OCI-LY1 (cell line): ENCODE measurements around the gene FGGY.

Experiments used
- H2AFZ ChIP-seq: fragments of 200-600 bp; sonication (generic), shearing (Covaris generic); 2 replicates; pipeline ENCODE4 v1.6.0; 2014; ENCODE audit warnings: antibody characterized with exemption, mild to moderate bottlenecking, low read length
- H3F3A ChIP-seq: fragments of 200-600 bp; sonication (generic), shearing (Covaris generic); 2 replicates; pipeline ENCODE4 v1.6.0; 2014; ENCODE audit warnings: mild to moderate bottlenecking, antibody characterized with exemption, low read length, moderate library complexity; ENCODE audit not compliant: insufficient read depth
- H3K27ac ChIP-seq: fragments of 200-600 bp; sonication (generic); 2 replicates; pipeline ENCODE4 v1.5.1; 2014; ENCODE audit warnings: low read length, mixed run types, mild to moderate bottlenecking, low read depth; ENCODE audit not compliant: poor library complexity, severe bottlenecking
- H3K27me3 ChIP-seq: fragments of 200-600 bp; sonication (generic); 2 replicates; pipeline ENCODE4 v1.6.0; 2014; ENCODE audit warnings: antibody characterized with exemption, mild to moderate bottlenecking, low read length, moderate library complexity; ENCODE audit not compliant: insufficient read depth
- H3K36me3 ChIP-seq: fragments of 200-600 bp; sonication (generic); 2 replicates; pipeline ENCODE4 v1.6.1; 2014; ENCODE audit warnings: mild to moderate bottlenecking, antibody characterized with exemption, low read length, moderate library complexity, mixed read lengths; ENCODE audit not compliant: insufficient read depth
- H3K4me1 ChIP-seq: fragments of 200-600 bp; sonication (generic); 2 replicates; pipeline ENCODE4 v1.5.1; 2014; ENCODE audit warnings: mild to moderate bottlenecking, low read length, moderate library complexity; ENCODE audit not compliant: insufficient read depth, severe bottlenecking
- H3K4me2 ChIP-seq: fragments of 200-600 bp; sonication (generic), shearing (Covaris generic); 2 replicates; pipeline ENCODE4 v1.6.1; 2014; ENCODE audit warnings: low read length
- H3K4me3 ChIP-seq: fragments of 200-600 bp; sonication (generic); 2 replicates; pipeline ENCODE4 v1.5.1; 2014; ENCODE audit warnings: low read length, low read depth, mild to moderate bottlenecking, mixed read lengths; ENCODE audit not compliant: poor library complexity, severe bottlenecking
- H3K79me2 ChIP-seq: fragments of 200-600 bp; shearing (Covaris generic); 2 replicates; pipeline ENCODE4 v1.6.1; 2016; ENCODE audit warnings: mixed run types, low read length, mixed read lengths; ENCODE audit not compliant: insufficient read depth
- H3K9ac ChIP-seq: fragments of 200-600 bp; sonication (generic), shearing (Covaris generic); 2 replicates; pipeline ENCODE4 v1.6.1; 2014; ENCODE audit warnings: mild to moderate bottlenecking, low read length, mixed read lengths
- H3K9me2 ChIP-seq: fragments of 200-600 bp; sonication (generic), shearing (Covaris generic); 2 replicates; pipeline ENCODE4 v1.6.1; 2014; ENCODE audit warnings: low read depth, mild to moderate bottlenecking, low read length, mixed read lengths
- H3K9me3 ChIP-seq: fragments of 200-600 bp; shearing (Covaris generic); 2 replicates; pipeline ENCODE4 v1.6.1; 2014; ENCODE audit warnings: low read length, mixed read lengths
- H4K20me1 ChIP-seq: fragments of 200-600 bp; sonication (generic), shearing (Covaris generic); 2 replicates; pipeline ENCODE4 v1.6.0; 2016; ENCODE audit warnings: mild to moderate bottlenecking, low read length; ENCODE audit not compliant: insufficient read depth
- CTCF ChIP-seq: fragments of 200-600 bp; sonication (generic), shearing (Covaris generic); IDR thresholded peaks from 2 replicates; pipeline ENCODE4 v1.5.1; 2017; ENCODE audit warnings: mild to moderate bottlenecking, antibody characterized with exemption, low read length, moderate library complexity, mixed read lengths
- EZH2 ChIP-seq: fragments of 200-600 bp; sonication (generic), shearing (Covaris generic); IDR thresholded peaks from 2 replicates; pipeline ENCODE4 v1.8.0; 2017; ENCODE audit warnings: borderline replicate concordance, mixed run types, mild to moderate bottlenecking, antibody characterized with exemption, low read length, moderate library complexity, mixed read lengths

The FGGY gene

DNA sequence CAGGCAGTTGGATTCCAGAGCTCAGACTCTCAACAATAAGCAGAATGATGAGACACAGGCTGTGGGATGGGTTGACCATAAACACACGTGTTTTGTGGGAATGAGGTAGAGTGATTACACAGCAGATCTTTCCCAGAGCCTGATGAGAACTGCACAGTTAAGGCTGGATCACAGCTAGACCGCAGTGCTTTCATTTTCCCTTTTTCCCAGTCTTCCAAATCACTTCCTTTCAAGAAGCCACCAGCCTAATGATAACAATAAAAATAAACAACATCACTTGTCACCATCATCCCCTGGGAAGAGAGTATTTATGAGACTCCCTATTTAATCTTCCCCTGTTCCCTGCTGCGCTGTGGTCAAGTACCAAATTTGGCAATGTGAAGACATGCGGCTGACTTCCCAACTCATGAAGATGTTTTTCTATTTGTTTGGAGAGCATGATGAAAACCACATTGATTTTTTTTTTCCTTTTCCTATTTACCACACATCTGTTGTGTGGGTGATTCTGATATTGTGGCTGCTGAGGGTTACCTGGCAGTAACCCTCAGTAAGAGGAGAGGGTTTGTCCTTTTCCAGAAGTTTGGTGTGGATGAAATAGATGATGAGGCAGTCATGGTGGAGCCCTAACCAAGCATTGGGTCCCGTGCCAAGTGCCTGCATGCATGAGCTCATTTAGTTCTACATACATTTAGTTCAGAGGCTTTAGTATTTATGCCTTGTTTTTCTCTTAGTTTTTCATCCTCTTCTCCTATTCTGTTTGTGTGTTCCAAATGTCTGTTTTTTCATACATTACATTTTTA, 268.9 kb downstream of the FGGY start:
- Histone ChIP-seq H3K9ac (no peak overlapping the region), H3K79me2 (no peaks in the 10 kb centered on the region), H3K4me3 (no peak overlapping the region), H3K27me3 (no peaks in the 10 kb centered on the region), H3K9me2 (no peaks in the 10 kb centered on the region), H3F3A (no peaks in the 10 kb centered on the region), H3K4me2 (no peak overlapping the region), H3K27ac (no peak overlapping the region), H3K4me1 (no peaks in the 10 kb centered on the region), H4K20me1 (no peaks in the 10 kb centered on the region), H3K36me3 (no peaks in the 10 kb centered on the region), H3K9me3 (no peaks in the 10 kb centered on the region), H2AFZ (no peak overlapping the region)
- TF ChIP-seq CTCF (no peak), EZH2 (no peak)

DNA sequence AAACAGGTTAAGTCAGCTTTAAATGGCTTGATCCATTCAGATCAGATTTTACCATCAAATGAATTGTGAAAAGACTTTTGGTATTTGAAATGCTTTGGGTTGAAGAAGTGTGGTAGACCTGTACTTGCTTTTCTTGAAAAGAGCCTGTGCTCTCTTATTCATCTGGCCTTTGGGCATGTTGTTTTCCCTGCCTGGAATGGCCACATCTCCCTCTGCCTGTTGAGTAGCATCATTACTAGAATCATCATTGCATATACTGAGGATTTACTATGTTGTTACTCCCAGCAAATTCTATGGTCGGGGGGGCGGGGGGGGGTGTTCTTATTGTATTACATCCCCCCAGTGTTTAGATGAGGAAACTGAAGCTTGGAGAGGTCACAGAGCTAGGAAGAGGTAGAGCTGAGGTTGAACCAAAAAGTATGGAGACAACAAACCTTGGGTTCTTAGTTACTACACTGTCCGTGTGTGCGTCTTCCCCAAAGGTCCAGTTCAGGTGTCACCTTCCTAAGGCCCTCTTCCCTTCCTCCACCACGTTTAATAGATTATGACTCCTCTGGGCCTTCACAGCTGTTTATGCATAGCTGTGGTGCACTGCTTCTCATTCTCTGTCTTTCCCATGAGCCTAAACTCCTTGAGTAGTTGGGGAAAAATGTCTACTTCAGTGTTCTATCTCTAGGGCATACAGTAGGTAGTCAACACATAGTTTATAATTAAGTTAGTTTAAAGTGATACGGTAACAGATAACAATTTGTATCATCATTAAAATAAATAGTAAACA, 271.5 kb downstream of the FGGY start:
- Histone ChIP-seq H3K4me1 (no peaks in the 10 kb centered on the region), H3K4me2 (no peak overlapping the region), H3K36me3 (no peaks in the 10 kb centered on the region)

DNA sequence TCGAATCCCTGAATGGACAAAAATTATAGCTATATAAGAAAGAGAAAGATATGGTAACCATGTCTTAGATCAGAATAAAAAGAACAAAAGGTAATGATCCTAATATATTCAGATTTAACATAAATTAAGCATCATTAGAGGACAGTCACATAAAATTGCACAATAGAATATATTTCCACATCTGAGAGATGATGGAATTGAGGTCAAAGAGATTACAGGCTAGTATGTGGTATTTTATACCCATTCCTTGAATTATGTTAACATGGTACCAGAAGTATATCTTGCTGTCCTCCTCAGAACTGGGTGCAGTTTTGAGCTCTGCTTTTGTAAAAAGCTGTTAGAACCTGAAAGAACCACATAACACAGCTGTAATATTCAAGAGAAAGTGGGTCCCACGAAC, 272.3 kb downstream of the FGGY start:
- H3K4me3 ChIP-seq: no peak overlapping the region
- H3K27ac ChIP-seq: no peak overlapping the region
- no peaks in the 10 kb centered on the region for H3K36me3 ChIP-seq

More for the DNA sequence above, 271.5 kb downstream of the FGGY start:
- no peaks in the 10 kb centered on the region for H3F3A ChIP-seq
- no peaks in the 10 kb centered on the region for H3K79me2 ChIP-seq
- no peaks in the 10 kb centered on the region for H4K20me1 ChIP-seq
- H3K9ac ChIP-seq: no peak overlapping the region
- TF ChIP-seq EZH2 (no peak), CTCF (no peak)
- H3K4me3 ChIP-seq: no peak overlapping the region
- H3K27ac ChIP-seq: no peak overlapping the region
- no peak overlapping the region for H2AFZ ChIP-seq
- no peaks in the 10 kb centered on the region for H3K9me3 ChIP-seq
- H3K9me2 ChIP-seq: no peaks in the 10 kb centered on the region
- H3K27me3 ChIP-seq: no peaks in the 10 kb centered on the region

More for the DNA sequence above, 272.3 kb downstream of the FGGY start:
- Histone ChIP-seq H3K4me1 (no peaks in the 10 kb centered on the region), H3K79me2 (no peaks in the 10 kb centered on the region), H3K9ac (no peak overlapping the region), H3K4me2 (no peak overlapping the region), H3K27me3 (no peaks in the 10 kb centered on the region), H3F3A (no peaks in the 10 kb centered on the region), H3K9me2 (no peaks in the 10 kb centered on the region), H3K9me3 (no peaks in the 10 kb centered on the region), H4K20me1 (no peaks in the 10 kb centered on the region), H2AFZ (no peak overlapping the region)
- TF ChIP-seq EZH2 (no peak), CTCF (no peak)
